GM19395 (cell line): ENCODE results near the gene POU2F3.

ENCODE experiments used
- ATAC-seq: cut with Tn5 transposase; IDR thresholded peaks from one replicate; pipeline ENCODE4 v1.9.1; 2021; ENCODE audit warnings: mild to moderate bottlenecking, moderate library complexity; ENCODE audit not compliant: unreplicated experiment

Gene POU2F3

GRCh38 chr11:120224972-120225909 is 14.7 kb upstream of the POU2F3 start:
- no peak for ATAC-seq

- no peak for ATAC-seq
Observed at GRCh38 chr11:120226242-120226641, 13.7 kb upstream of the POU2F3 start.

GRCh38 chr11:120226714-120227113 is 13.2 kb upstream of the POU2F3 start:
- no peak for ATAC-seq

- ATAC-seq, result no peak
Observed at GRCh38 chr11:120227228-120227852, 12.6 kb upstream of the POU2F3 start.

GRCh38 chr11:120228794-120229384 is 11.1 kb upstream of the POU2F3 start:
- ATAC-seq, result no peak

GRCh38 chr11:120229451-120230424 is 10.2 kb upstream of the POU2F3 start:
- ATAC-seq, result no peak

GRCh38 chr11:120230433-120231071 is 9.4 kb upstream of the POU2F3 start:
- ATAC-seq, result no peak

- ATAC-seq, result no peak
Observed at GRCh38 chr11:120231963-120232362, 8.0 kb upstream of the POU2F3 start.

- ATAC-seq, result no peak
Observed at GRCh38 chr11:120233207-120233803, 6.6 kb upstream of the POU2F3 start.

GRCh38 chr11:120235024-120235628 is 4.8 kb upstream of the POU2F3 start:
- ATAC-seq, result peak; percentile 73

GRCh38 chr11:120236169-120237107 is 3.5 kb upstream of the POU2F3 start:
- no peak for ATAC-seq

- no peak for ATAC-seq
Observed at GRCh38 chr11:120238968-120239620, 846 bp upstream of the POU2F3 start.

- ATAC-seq, result no peak
Observed at GRCh38 chr11:120240866-120241265, 926 bp downstream of the POU2F3 start.

GRCh38 chr11:120241277-120241676 is 1.3 kb downstream of the POU2F3 start:
- ATAC-seq, result no peak

- ATAC-seq, result no peak
Observed at GRCh38 chr11:120243221-120243620, 3.3 kb downstream of the POU2F3 start.

GRCh38 chr11:120244476-120245365 is 4.8 kb downstream of the POU2F3 start:
- ATAC-seq, result no peak

GRCh38 chr11:120245434-120245833 is 5.5 kb downstream of the POU2F3 start:
- ATAC-seq, result no peak
